ENCODE measurements around the gene ZNF536. TPM values are rescaled to one million over a fixed set of nuclear protein-coding genes. Genes with fewer than 3 reads are reported as not detected.

ZNF536 gene
- total and polyA plus RNA-seq, 2 of the 13 experiments (the other 11 are each of a cell fraction or from before 2014, with no cell fraction given) = not detected

GRCh38 chr19:30528919-30529318, 156.7 kb downstream of the ZNF536 start:
- Histone ChIP-seq H3K9me3 (ENCODE audit: low read length) (no peaks in the 10 kb centered on the region), H4K20me1 (ENCODE audit: insufficient read depth, low read length) (no peaks in the 10 kb centered on the region), H3K9ac (ENCODE audit: insufficient read depth, low read depth, low read length) (no peak overlapping the region), H3K79me2 (ENCODE audit: insufficient read depth, low read length) (no peaks in the 10 kb centered on the region), H3K4me3 (replicated peaks in 1 of 3; ENCODE audit: insufficient read depth in 1 of 3, low read depth in 2 of 3, low read length in 3 of 3) (no peak overlapping the region), H2AFZ (ENCODE audit: low read length) (no peak overlapping the region), H3K36me3 (replicated peaks in 1 of 2; ENCODE audit: control insufficient read depth in 1 of 2, insufficient read depth in 2 of 2, low read length in 2 of 2) (no peaks in the 10 kb centered on the region), H3K4me1 (ENCODE audit: insufficient read depth, low read length) (no peaks in the 10 kb centered on the region), H3K27ac (ENCODE audit: extremely low read length, insufficient read depth, low read length) (no peak overlapping the region), H3K4me2 (ENCODE audit: low read depth, low read length) (no peak overlapping the region), H3K27me3 (ENCODE audit: control insufficient read depth in 1 of 2, insufficient read depth in 2 of 2, low read length in 2 of 2) (no peaks in the 10 kb centered on the region; a peak in 3 of 5 replicates)
- DNase-seq (ENCODE audit: low spot score) = no peak
- in situ Hi-C loops (cut with HindIII; ENCODE audit: extremely low pct_ligation_motif_present, low pct_unique_long_range_greater_than_20kb) (no loop called here), intact Hi-C loops (cut with micrococcal nuclease; ENCODE audit: unreplicated experiment) (no loop called here)
- POLR2A ChIA-PET = no interaction called here
- ATAC-seq = no peak
- no TSS peak for BruUV-seq (replicated peaks)
- FAIRE-seq = no peak
- TF ChIP-seq MAFK (conservative IDR thresholded peaks at IDR 0.05 in 1 of 2, IDR thresholded peaks at IDR 0.05 in 1 of 2; ENCODE audit: low read length in 2 of 2) (peak; percentile 84 to 97), HOXA9 (CRISPR knock-in tag; IDR thresholded peaks at IDR 0.05; ENCODE audit: borderline replicate concordance) (no peak), MAFF (IDR thresholded peaks at IDR 0.05; ENCODE audit: low read depth, low read length) (peak; percentile 94), ZNF556 (CRISPR knock-in tag; IDR thresholded peaks at IDR 0.05; ENCODE audit: borderline replicate concordance) (no peak)
- CTCF ChIA-PET (ENCODE audit: low intra/inter-chr PET ratio, low total read pairs) = no interaction called here
- WGBS (ENCODE audit: low lambda C conversion rate) = 20% methylated on average over 8 of the region's 8 CpGs

DNA sequence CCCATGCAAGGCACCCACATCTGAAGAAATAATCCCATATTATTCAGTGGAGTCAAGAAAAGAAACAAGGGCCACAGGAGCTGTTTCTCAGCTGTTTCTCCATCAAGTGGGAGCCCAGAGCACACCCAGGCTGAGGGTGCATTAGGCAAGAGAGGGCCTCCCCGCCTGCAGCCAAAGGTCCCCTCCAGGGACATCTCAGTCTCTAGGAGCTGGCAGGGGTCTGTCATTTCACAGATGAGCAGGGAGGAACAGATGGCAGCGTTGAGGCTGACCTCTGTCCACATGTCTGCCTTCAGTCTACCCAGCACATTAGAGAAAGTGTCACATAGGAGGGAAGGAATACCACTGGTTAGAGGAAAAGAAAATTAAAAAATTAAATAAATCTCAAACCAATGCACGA, 157.7 kb downstream of the ZNF536 start:
- Histone ChIP-seq H3K4me3 (replicated peaks in 1 of 3; ENCODE audit: insufficient read depth in 1 of 3, low read depth in 2 of 3, low read length in 3 of 3) (no peak overlapping the region), H3K36me3 (replicated peaks in 1 of 2; ENCODE audit: control insufficient read depth in 1 of 2, insufficient read depth in 2 of 2, low read length in 2 of 2) (no peaks in the 10 kb centered on the region), H3K79me2 (ENCODE audit: insufficient read depth, low read length) (no peaks in the 10 kb centered on the region), H2AFZ (ENCODE audit: low read length) (no peak overlapping the region), H3K27ac (ENCODE audit: extremely low read length, insufficient read depth, low read length) (no peak overlapping the region), H3K4me2 (ENCODE audit: low read depth, low read length) (no peak overlapping the region), H4K20me1 (ENCODE audit: insufficient read depth, low read length) (no peaks in the 10 kb centered on the region), H3K4me1 (ENCODE audit: insufficient read depth, low read length) (no peaks in the 10 kb centered on the region), H3K27me3 (ENCODE audit: control insufficient read depth in 1 of 2, insufficient read depth in 2 of 2, low read length in 2 of 2) (no peaks in the 10 kb centered on the region; a peak in 3 of 5 replicates), H3K9ac (ENCODE audit: insufficient read depth, low read depth, low read length) (no peak overlapping the region), H3K9me3 (ENCODE audit: low read length) (no peaks in the 10 kb centered on the region)
- in situ Hi-C loops (cut with HindIII; ENCODE audit: extremely low pct_ligation_motif_present, low pct_unique_long_range_greater_than_20kb) (no loop called here), intact Hi-C loops (cut with micrococcal nuclease; ENCODE audit: unreplicated experiment) (no loop called here)
- CTCF ChIA-PET (ENCODE audit: low intra/inter-chr PET ratio, low total read pairs) = no interaction called here
- no peak for ATAC-seq
- 7% methylated on average over 3 of the region's 3 CpGs for WGBS (ENCODE audit: low lambda C conversion rate)
- no peak for FAIRE-seq
- DNase-seq (ENCODE audit: low spot score) = no peak
- POLR2A ChIA-PET = no interaction called here
- no TSS peak for BruUV-seq (replicated peaks)
- TF ChIP-seq ZNF547 (CRISPR knock-in tag; IDR thresholded peaks at IDR 0.05) = no peak
- no peak for TF ChIP-seq ARID2 (CRISPR knock-in tag; IDR thresholded peaks at IDR 0.05; ENCODE audit: borderline replicate concordance)
- no peak for TF ChIP-seq HNRNPH1 (optimal IDR thresholded peaks at IDR 0.05; ENCODE audit: low read depth, low read length)
- no peak for TF ChIP-seq ERF (CRISPR knock-in tag; IDR thresholded peaks at IDR 0.05)
- TF ChIP-seq KAT8 (CRISPR knock-in tag; IDR thresholded peaks at IDR 0.05) = no peak
- no peak for TF ChIP-seq FOXK1 (CRISPR knock-in tag; IDR thresholded peaks at IDR 0.05; ENCODE audit: borderline replicate concordance, low read depth)
- TF ChIP-seq, protein P1, sequence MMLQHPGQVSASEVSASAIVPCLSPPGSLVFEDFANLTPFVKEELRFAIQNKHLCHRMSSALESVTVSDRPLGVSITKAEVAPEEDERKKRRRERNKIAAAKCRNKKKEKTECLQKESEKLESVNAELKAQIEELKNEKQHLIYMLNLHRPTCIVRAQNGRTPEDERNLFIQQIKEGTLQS (CRISPR knock-in tag; IDR thresholded peaks at IDR 0.05) = no peak
- TF ChIP-seq, protein P2, sequence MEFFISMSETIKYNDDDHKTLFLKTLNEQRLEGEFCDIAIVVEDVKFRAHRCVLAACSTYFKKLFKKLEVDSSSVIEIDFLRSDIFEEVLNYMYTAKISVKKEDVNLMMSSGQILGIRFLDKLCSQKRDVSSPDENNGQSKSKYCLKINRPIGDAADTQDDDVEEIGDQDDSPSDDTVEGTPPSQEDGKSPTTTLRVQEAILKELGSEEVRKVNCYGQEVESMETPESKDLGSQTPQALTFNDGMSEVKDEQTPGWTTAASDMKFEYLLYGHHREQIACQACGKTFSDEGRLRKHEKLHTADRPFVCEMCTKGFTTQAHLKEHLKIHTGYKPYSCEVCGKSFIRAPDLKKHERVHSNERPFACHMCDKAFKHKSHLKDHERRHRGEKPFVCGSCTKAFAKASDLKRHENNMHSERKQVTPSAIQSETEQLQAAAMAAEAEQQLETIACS (CRISPR knock-in tag; IDR thresholded peaks at IDR 0.05) = no peak
- TF ChIP-seq HMGXB4 (CRISPR knock-in tag; IDR thresholded peaks at IDR 0.05; ENCODE audit: borderline replicate concordance in 1 of 2, low read depth in 1 of 2) = no peak
- no peak for TF ChIP-seq ZFP36L2 (CRISPR knock-in tag; IDR thresholded peaks at IDR 0.05)
- TF ChIP-seq MEIS1 (CRISPR knock-in tag; IDR thresholded peaks at IDR 0.05; ENCODE audit: borderline replicate concordance) = no peak
- TF ChIP-seq RFXAP (CRISPR knock-in tag; IDR thresholded peaks at IDR 0.05; ENCODE audit: borderline replicate concordance) = no peak
- no peak for TF ChIP-seq SYNCRIP (IDR thresholded peaks at IDR 0.05; ENCODE audit: insufficient read depth, low read depth, low read length)
